SK-N-SH treated with all-trans-retinoic acid at 6 μM for 48 hours (cell line): ENCODE results near the gene SEMA6D.

Experiments
- ATAC-seq: fragments of 200-7000 bp; cut with Tn5 transposase; 3 replicates; pipeline ENCODE4 v1.9.1; 2020; ENCODE audit warnings: mild to moderate bottlenecking, moderate library complexity
- ARNTL ChIP-seq: fragments of 450-650 bp; formaldehyde crosslinking; IDR thresholded peaks from 2 replicates; pipeline ENCODE4 v1.5.0; 2020; ENCODE audit warnings: low read depth, mild to moderate bottlenecking, moderate library complexity, borderline replicate concordance
- CSDC2 ChIP-seq: fragments of 250-450 bp; sonication (Bioruptor Pico); IDR thresholded peaks from 2 replicates; pipeline ENCODE4 v1.5.0; 2020; ENCODE audit warnings: mild to moderate bottlenecking, moderate library complexity
- ESRRG ChIP-seq: fragments of 250-450 bp; sonication (Bioruptor Pico); IDR thresholded peaks from 2 replicates; pipeline ENCODE4 v1.6.1; 2021; ENCODE audit warnings: mild to moderate bottlenecking
- ISL1 ChIP-seq: fragments of 250-450 bp; sonication (Bioruptor Pico); IDR thresholded peaks from 2 replicates; pipeline ENCODE4 v2.1.2; 2022; ENCODE audit warnings: mild to moderate bottlenecking, moderate library complexity
- PPARA ChIP-seq: fragments of 250-450 bp; sonication (Bioruptor Pico); IDR thresholded peaks from 2 replicates; pipeline ENCODE4 v1.5.0; 2020; ENCODE audit warnings: mild to moderate bottlenecking, borderline replicate concordance
- SNAI2 ChIP-seq: fragments of 250-450 bp; sonication (Bioruptor Pico); IDR thresholded peaks from 2 replicates; pipeline ENCODE4 v1.5.0; 2020; ENCODE audit warnings: mild to moderate bottlenecking, moderate library complexity
- TCF4 ChIP-seq: fragments of 250-450 bp; sonication (Bioruptor Pico); IDR thresholded peaks from 2 replicates; pipeline ENCODE4 v1.8.0; 2021; ENCODE audit warnings: mild to moderate bottlenecking, moderate library complexity, borderline replicate concordance
- ZC3H10 ChIP-seq: fragments of 250-450 bp; sonication (Bioruptor Pico); IDR thresholded peaks from 2 replicates; pipeline ENCODE4 v1.5.1; 2021; ENCODE audit warnings: mild to moderate bottlenecking, moderate library complexity
- ZFP3 ChIP-seq: fragments of 250-450 bp; sonication (Bioruptor Pico); IDR thresholded peaks from 2 replicates; pipeline ENCODE4 v1.5.0; 2020; ENCODE audit warnings: mild to moderate bottlenecking, moderate library complexity
- ZFP30 ChIP-seq: fragments of 450-650 bp; formaldehyde crosslinking; IDR thresholded peaks from 2 replicates; pipeline ENCODE4 v1.5.0; 2022; ENCODE audit warnings: mild to moderate bottlenecking, moderate library complexity
- ZNF565 ChIP-seq: fragments of 450-650 bp; formaldehyde crosslinking; conservative IDR thresholded peaks from 2 replicates; pipeline ENCODE4 v1.5.0; 2020; ENCODE audit warnings: low read depth, mild to moderate bottlenecking, moderate library complexity
- TF ChIP-seq, protein P1 (sequence below): fragments of 250-450 bp; sonication (Bioruptor Pico); IDR thresholded peaks from 2 replicates; pipeline ENCODE4 v1.5.1; 2020; ENCODE audit warnings: low read depth, mild to moderate bottlenecking, moderate library complexity
- TF ChIP-seq, protein P2 (sequence below): fragments of 250-450 bp; sonication (Bioruptor Pico); IDR thresholded peaks from 2 replicates; pipeline ENCODE4 v1.5.0; 2020; ENCODE audit warnings: mild to moderate bottlenecking, moderate library complexity
- TF ChIP-seq, protein P3 (sequence below): fragments of 250-450 bp; sonication (Bioruptor Pico); IDR thresholded peaks from 2 replicates; pipeline ENCODE4 v1.5.1; 2021; ENCODE audit warnings: mild to moderate bottlenecking, moderate library complexity
- TF ChIP-seq, protein P4 (sequence below): fragments of 250-450 bp; sonication (Bioruptor Pico); IDR thresholded peaks from 2 replicates; pipeline ENCODE4 v1.8.0; 2020; ENCODE audit warnings: mild to moderate bottlenecking, moderate library complexity, borderline replicate concordance
- TF ChIP-seq, protein P5 (sequence below): fragments of 250-450 bp; sonication (Bioruptor Pico); IDR thresholded peaks from 2 replicates; pipeline ENCODE4 v1.8.0; 2021; ENCODE audit warnings: low read depth, mild to moderate bottlenecking, moderate library complexity, borderline replicate concordance

SEMA6D gene

DNA sequence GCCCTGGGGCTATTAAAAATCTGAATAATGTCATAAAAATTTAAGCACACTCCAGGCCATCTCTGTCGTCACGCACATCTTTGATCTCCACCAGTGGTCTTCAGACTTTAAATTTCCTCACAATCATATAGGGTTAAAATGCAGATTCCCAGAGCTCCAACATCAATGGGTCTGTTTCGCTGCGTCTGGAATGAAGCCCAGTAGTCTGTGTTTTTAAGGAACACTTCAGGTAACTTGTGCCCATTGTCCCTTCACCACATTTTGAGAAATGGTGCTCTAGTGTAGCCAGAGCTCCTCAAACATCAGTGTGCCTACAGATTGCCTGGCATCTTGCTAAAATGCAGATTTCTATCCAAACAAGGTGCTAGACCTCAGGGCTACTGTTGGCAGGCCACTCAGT, 9.8 kb downstream of the SEMA6D start (continued):
- TF ChIP-seq, protein P1, sequence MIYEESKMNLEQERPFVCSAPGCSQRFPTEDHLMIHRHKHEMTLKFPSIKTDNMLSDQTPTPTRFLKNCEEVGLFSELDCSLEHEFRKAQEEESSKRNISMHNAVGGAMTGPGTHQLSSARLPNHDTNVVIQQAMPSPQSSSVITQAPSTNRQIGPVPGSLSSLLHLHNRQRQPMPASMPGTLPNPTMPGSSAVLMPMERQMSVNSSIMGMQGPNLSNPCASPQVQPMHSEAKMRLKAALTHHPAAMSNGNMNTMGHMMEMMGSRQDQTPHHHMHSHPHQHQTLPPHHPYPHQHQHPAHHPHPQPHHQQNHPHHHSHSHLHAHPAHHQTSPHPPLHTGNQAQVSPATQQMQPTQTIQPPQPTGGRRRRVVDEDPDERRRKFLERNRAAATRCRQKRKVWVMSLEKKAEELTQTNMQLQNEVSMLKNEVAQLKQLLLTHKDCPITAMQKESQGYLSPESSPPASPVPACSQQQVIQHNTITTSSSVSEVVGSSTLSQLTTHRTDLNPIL (CRISPR knock-in tag), result no peak
- no peak for TF ChIP-seq ZNF565 (CRISPR knock-in tag)
- no peak for TF ChIP-seq CSDC2
- TF ChIP-seq, protein P2, sequence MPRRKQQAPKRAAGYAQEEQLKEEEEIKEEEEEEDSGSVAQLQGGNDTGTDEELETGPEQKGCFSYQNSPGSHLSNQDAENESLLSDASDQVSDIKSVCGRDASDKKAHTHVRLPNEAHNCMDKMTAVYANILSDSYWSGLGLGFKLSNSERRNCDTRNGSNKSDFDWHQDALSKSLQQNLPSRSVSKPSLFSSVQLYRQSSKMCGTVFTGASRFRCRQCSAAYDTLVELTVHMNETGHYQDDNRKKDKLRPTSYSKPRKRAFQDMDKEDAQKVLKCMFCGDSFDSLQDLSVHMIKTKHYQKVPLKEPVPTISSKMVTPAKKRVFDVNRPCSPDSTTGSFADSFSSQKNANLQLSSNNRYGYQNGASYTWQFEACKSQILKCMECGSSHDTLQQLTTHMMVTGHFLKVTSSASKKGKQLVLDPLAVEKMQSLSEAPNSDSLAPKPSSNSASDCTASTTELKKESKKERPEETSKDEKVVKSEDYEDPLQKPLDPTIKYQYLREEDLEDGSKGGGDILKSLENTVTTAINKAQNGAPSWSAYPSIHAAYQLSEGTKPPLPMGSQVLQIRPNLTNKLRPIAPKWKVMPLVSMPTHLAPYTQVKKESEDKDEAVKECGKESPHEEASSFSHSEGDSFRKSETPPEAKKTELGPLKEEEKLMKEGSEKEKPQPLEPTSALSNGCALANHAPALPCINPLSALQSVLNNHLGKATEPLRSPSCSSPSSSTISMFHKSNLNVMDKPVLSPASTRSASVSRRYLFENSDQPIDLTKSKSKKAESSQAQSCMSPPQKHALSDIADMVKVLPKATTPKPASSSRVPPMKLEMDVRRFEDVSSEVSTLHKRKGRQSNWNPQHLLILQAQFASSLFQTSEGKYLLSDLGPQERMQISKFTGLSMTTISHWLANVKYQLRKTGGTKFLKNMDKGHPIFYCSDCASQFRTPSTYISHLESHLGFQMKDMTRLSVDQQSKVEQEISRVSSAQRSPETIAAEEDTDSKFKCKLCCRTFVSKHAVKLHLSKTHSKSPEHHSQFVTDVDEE (CRISPR knock-in tag), result no peak
- no peak for TF ChIP-seq ZFP3 (CRISPR knock-in tag)
- TF ChIP-seq, all 23 proteins: peak for 0

DNA sequence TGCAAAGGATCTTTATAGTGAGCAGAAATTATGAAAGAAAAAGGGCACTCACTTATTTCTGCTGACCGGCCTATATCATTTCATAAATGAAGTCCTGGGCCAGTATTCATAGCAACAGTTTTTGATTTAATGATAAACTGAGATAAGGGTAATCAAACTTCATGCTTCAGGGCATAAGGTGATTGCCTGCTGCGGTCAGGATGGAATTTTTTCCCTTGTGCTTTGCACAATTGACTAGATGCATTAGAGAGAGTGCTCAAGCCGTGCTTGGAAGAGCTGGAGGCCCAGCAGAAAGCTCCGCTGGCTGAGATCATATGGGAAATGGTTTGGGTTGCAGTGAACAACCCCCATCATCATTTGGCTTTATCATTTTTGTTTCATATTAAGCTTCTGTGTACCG, 10.4 kb downstream of the SEMA6D start:
- TF ChIP-seq CSDC2, result no peak
- TF ChIP-seq, protein P1 (CRISPR knock-in tag), result no peak
- no peak for TF ChIP-seq ZFP30 (CRISPR knock-in tag)
- no peak for TF ChIP-seq SNAI2
- no peak for TF ChIP-seq ESRRG (CRISPR knock-in tag)
- TF ChIP-seq ISL1 (CRISPR knock-in tag), result no peak
- TF ChIP-seq, protein P2 (CRISPR knock-in tag), result no peak
- TF ChIP-seq PPARA (CRISPR knock-in tag), result no peak
- no peak for TF ChIP-seq ZC3H10 (CRISPR knock-in tag)
- TF ChIP-seq, protein P3, sequence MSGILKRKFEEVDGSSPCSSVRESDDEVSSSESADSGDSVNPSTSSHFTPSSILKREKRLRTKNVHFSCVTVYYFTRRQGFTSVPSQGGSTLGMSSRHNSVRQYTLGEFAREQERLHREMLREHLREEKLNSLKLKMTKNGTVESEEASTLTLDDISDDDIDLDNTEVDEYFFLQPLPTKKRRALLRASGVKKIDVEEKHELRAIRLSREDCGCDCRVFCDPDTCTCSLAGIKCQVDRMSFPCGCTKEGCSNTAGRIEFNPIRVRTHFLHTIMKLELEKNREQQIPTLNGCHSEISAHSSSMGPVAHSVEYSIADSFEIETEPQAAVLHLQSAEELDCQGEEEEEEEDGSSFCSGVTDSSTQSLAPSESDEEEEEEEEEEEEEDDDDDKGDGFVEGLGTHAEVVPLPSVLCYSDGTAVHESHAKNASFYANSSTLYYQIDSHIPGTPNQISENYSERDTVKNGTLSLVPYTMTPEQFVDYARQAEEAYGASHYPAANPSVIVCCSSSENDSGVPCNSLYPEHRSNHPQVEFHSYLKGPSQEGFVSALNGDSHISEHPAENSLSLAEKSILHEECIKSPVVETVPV (CRISPR knock-in tag), result no peak
- TF ChIP-seq, protein P4, sequence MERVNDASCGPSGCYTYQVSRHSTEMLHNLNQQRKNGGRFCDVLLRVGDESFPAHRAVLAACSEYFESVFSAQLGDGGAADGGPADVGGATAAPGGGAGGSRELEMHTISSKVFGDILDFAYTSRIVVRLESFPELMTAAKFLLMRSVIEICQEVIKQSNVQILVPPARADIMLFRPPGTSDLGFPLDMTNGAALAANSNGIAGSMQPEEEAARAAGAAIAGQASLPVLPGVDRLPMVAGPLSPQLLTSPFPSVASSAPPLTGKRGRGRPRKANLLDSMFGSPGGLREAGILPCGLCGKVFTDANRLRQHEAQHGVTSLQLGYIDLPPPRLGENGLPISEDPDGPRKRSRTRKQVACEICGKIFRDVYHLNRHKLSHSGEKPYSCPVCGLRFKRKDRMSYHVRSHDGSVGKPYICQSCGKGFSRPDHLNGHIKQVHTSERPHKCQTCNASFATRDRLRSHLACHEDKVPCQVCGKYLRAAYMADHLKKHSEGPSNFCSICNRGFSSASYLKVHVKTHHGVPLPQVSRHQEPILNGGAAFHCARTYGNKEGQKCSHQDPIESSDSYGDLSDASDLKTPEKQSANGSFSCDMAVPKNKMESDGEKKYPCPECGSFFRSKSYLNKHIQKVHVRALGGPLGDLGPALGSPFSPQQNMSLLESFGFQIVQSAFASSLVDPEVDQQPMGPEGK (CRISPR knock-in tag), result no peak
- no peak for TF ChIP-seq ARNTL (CRISPR knock-in tag)
- TF ChIP-seq, protein P5, sequence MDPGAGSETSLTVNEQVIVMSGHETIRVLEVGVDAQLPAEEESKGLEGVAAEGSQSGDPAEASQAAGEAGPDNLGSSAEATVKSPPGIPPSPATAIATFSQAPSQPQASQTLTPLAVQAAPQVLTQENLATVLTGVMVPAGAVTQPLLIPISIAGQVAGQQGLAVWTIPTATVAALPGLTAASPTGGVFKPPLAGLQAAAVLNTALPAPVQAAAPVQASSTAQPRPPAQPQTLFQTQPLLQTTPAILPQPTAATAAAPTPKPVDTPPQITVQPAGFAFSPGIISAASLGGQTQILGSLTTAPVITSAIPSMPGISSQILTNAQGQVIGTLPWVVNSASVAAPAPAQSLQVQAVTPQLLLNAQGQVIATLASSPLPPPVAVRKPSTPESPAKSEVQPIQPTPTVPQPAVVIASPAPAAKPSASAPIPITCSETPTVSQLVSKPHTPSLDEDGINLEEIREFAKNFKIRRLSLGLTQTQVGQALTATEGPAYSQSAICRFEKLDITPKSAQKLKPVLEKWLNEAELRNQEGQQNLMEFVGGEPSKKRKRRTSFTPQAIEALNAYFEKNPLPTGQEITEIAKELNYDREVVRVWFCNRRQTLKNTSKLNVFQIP (CRISPR knock-in tag), result no peak
- no peak for TF ChIP-seq TCF4
- no peak for TF ChIP-seq ZFP3 (CRISPR knock-in tag)
- ATAC-seq, result no peak
